Loucy (cell line): ENCODE results near the gene RNMT.

Source experiments
- H2AFZ ChIP-seq: fragments of 200-600 bp; sonication (generic); 2 replicates; pipeline ENCODE4 v1.6.0; 2016; ENCODE audit warnings: antibody characterized with exemption, mild to moderate bottlenecking, low read length, moderate library complexity
- H3F3A ChIP-seq: fragments of 200-600 bp; 2 replicates; pipeline ENCODE4 v1.6.0; 2016; ENCODE audit warnings: antibody characterized with exemption, low read depth, mild to moderate bottlenecking
- H3K27me3 ChIP-seq: fragments of 200-600 bp; sonication (generic); 2 replicates; pipeline ENCODE4 v1.6.1; 2014; ENCODE audit warnings: low read length, mild to moderate bottlenecking; ENCODE audit not compliant: insufficient read depth, poor library complexity, severe bottlenecking
- H3K36me3 ChIP-seq: fragments of 200-600 bp; sonication (generic); 2 replicates; pipeline ENCODE4 v1.6.1; 2016; ENCODE audit warnings: low read length; ENCODE audit not compliant: insufficient read depth
- H3K4me1 ChIP-seq: fragments of 200-600 bp; sonication (generic); 2 replicates; pipeline ENCODE4 v1.5.1; 2014; ENCODE audit warnings: low read length, mild to moderate bottlenecking; ENCODE audit not compliant: insufficient read depth, poor library complexity, severe bottlenecking
- H3K4me2 ChIP-seq: fragments of 200-600 bp; sonication (generic); 2 replicates; pipeline ENCODE4 v1.6.0; 2014; ENCODE audit warnings: antibody characterized with exemption, low read length, low read depth, mild to moderate bottlenecking; ENCODE audit not compliant: poor library complexity, severe bottlenecking
- H3K4me3 ChIP-seq: fragments of 200-600 bp; sonication (generic); 2 replicates; pipeline ENCODE4 v1.5.1; 2014; ENCODE audit warnings: low read length, mild to moderate bottlenecking, mixed read lengths; ENCODE audit not compliant: poor library complexity, severe bottlenecking
- H3K79me2 ChIP-seq: fragments of 200-600 bp; sonication (generic); 2 replicates; pipeline ENCODE4 v1.6.1; 2014; ENCODE audit warnings: low read length; ENCODE audit not compliant: insufficient read depth
- H3K9ac ChIP-seq: fragments of 200-600 bp; sonication (generic); 2 replicates; pipeline ENCODE4 v1.6.0; 2014; ENCODE audit warnings: mild to moderate bottlenecking, low read depth, low read length, moderate library complexity; ENCODE audit not compliant: poor library complexity, severe bottlenecking
- H3K9me2 ChIP-seq: fragments of 200-600 bp; sonication (generic); replicated peaks from 2 replicates; pipeline ENCODE4 v1.6.1; 2016; ENCODE audit warnings: low read depth, low read length, mixed read lengths
- H3K9me3 ChIP-seq: fragments of 200-600 bp; sonication (generic); 2 replicates; pipeline ENCODE4 v1.6.1; 2014; ENCODE audit warnings: mild to moderate bottlenecking, antibody characterized with exemption, low read length, low read depth; ENCODE audit not compliant: insufficient read depth
- H4K20me1 ChIP-seq: fragments of 200-600 bp; sonication (generic); 2 replicates; pipeline ENCODE4 v1.6.0; 2014; ENCODE audit warnings: antibody characterized with exemption, low read length, mild to moderate bottlenecking; ENCODE audit not compliant: insufficient read depth, poor library complexity, severe bottlenecking
- CTCF ChIP-seq: fragments of 200-600 bp; sonication (generic); conservative IDR thresholded peaks from 2 replicates; pipeline ENCODE4 v1.5.1; 2014; ENCODE audit warnings: mild to moderate bottlenecking, antibody characterized with exemption, low read length
- EZH2phosphoT487 ChIP-seq: fragments of 200-600 bp; IDR thresholded peaks from 2 replicates; pipeline ENCODE4 v1.6.1; 2018; ENCODE audit warnings: antibody characterized with exemption, mild to moderate bottlenecking, moderate library complexity, borderline replicate concordance

RNMT gene

GRCh38 chr18:13696961-13697360 lies 29.5 kb upstream of the RNMT start:
- Histone ChIP-seq H3K27me3 (no peaks in the 10 kb centered on the region), H3K79me2 (peaks cover 57% of the 10 kb centered on the region), H4K20me1 (peaks cover 8% of the 10 kb centered on the region), H3F3A (no peaks in the 10 kb centered on the region), H2AFZ (no peak overlapping the region), H3K4me3 (no peak overlapping the region), H3K9me3 (peaks cover 21% of the 10 kb centered on the region; the same call in 1 of the 2 replicates), H3K4me2 (no peak overlapping the region), H3K36me3 (peaks cover 7% of the 10 kb centered on the region; the same call in 1 of the 2 replicates), H3K4me1 (no peaks in the 10 kb centered on the region), H3K9ac (no peak overlapping the region), H3K9me2 (no peaks in the 10 kb centered on the region)
- TF ChIP-seq EZH2phosphoT487 (no peak), CTCF (no peak)

- no peak overlapping the region for H3K9ac ChIP-seq
- no peak overlapping the region for H3K4me3 ChIP-seq
- peaks cover 13% of the 10 kb centered on the region; the same call in 1 of the 2 replicates for H3K36me3 ChIP-seq
- H3F3A ChIP-seq, result no peaks in the 10 kb centered on the region
- peaks cover 79% of the 10 kb centered on the region for H3K79me2 ChIP-seq
- no peak for TF ChIP-seq EZH2phosphoT487
- TF ChIP-seq CTCF, result no peak
- no peaks in the 10 kb centered on the region for H3K4me1 ChIP-seq
- H2AFZ ChIP-seq, result no peak overlapping the region
- peaks cover 8% of the 10 kb centered on the region for H4K20me1 ChIP-seq
- H3K27me3 ChIP-seq, result no peaks in the 10 kb centered on the region
- H3K9me2 ChIP-seq, result no peaks in the 10 kb centered on the region
- peaks cover 53% of the 10 kb centered on the region for H3K9me3 ChIP-seq
- no peak overlapping the region for H3K4me2 ChIP-seq
These were observed 26.3 kb upstream of the RNMT start for GRCh38 chr18:13700153-13700552.

GRCh38 chr18:13703899-13704298 lies 22.6 kb upstream of the RNMT start:
- Histone ChIP-seq H3K4me1 (no peaks in the 10 kb centered on the region), H3K4me2 (no peak overlapping the region), H2AFZ (no peak overlapping the region), H3F3A (no peaks in the 10 kb centered on the region), H3K9ac (no peak overlapping the region), H3K9me2 (no peaks in the 10 kb centered on the region), H3K27me3 (no peaks in the 10 kb centered on the region), H4K20me1 (peaks cover 3% of the 10 kb centered on the region), H3K79me2 (peaks cover 83% of the 10 kb centered on the region), H3K36me3 (peaks cover 22% of the 10 kb centered on the region; the same call in 1 of the 2 replicates), H3K9me3 (peaks cover 61% of the 10 kb centered on the region), H3K4me3 (no peak overlapping the region)
- TF ChIP-seq CTCF (no peak), EZH2phosphoT487 (no peak)
